ENCODE measurements around the gene EEF2K. TPM values are rescaled to one million over a fixed set of nuclear protein-coding genes. Genes with fewer than 3 reads are reported as not detected.
A peak's percentile ranks its signal among the peaks of the same experiment; 100 is the strongest.

EEF2K gene
- total RNA-seq, result 25.9 and 26.1 TPM in 2 replicates
- 16.1 and 18.6 TPM in 2 replicates for polyA plus RNA-seq

DNA sequence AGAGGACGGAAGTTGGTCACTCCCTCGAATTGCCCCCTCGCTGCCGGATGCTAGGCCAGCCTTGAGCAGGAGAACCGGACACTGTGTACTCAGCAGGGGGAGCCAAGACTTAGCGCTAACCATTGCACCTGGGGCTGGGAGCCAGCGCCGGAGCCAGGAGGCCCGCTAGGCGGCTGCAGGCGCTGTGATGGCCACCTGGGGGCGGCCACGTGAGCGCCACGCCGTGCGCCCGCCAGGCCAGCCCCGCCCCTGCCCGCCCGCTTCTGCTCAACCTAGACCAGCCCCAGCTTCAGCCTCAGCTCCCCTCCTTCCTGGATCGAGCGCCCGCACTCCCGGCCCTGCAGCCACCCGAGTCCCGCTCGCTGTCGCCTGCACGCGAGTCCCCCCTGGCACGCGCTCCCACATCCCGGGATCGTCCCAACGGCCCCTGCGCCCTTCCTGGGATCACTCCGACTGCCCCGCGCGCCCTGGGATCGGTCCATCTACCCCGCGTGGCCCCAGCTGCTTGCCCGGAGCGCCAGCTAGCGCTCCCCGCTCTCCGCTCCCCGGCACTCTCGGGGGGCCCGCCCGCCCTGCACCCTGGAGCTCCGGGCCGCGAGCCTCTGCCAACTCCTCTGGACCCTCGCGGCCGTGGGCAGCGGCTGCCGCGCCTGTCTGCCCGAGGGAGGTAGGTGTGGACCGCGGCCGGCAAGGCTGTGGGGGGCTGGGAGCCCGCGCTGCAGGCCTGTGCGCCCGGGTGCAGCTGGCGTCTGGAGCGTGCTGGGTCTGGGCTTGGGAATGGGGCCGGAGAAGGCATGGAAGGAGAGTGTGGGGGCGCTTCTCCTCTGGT, at the start of gene EEF2K:
EEF2K (plus strand) TSS at position 266 of the 829 bp plus-strand sequence. CDS start 19,452 bp downstream, outside the sequence.
- TF ChIP-seq, protein P1, sequence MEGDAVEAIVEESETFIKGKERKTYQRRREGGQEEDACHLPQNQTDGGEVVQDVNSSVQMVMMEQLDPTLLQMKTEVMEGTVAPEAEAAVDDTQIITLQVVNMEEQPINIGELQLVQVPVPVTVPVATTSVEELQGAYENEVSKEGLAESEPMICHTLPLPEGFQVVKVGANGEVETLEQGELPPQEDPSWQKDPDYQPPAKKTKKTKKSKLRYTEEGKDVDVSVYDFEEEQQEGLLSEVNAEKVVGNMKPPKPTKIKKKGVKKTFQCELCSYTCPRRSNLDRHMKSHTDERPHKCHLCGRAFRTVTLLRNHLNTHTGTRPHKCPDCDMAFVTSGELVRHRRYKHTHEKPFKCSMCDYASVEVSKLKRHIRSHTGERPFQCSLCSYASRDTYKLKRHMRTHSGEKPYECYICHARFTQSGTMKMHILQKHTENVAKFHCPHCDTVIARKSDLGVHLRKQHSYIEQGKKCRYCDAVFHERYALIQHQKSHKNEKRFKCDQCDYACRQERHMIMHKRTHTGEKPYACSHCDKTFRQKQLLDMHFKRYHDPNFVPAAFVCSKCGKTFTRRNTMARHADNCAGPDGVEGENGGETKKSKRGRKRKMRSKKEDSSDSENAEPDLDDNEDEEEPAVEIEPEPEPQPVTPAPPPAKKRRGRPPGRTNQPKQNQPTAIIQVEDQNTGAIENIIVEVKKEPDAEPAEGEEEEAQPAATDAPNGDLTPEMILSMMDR (IDR thresholded peaks at IDR 0.05; ENCODE audit: low read depth, low read length), result peak; percentile 64
- Histone ChIP-seq H3K27ac (peak within 1 kb of the TSS; percentile 71), H3K4me3 (peak within 1 kb of the TSS; percentile 85), H3K4me1 (ENCODE audit: low read depth) (no peaks in the 10 kb centered on the region), H3K36me3 (no peaks in the 10 kb centered on the region), H3K27me3 (no peaks in the 10 kb centered on the region), H3K9me3 (ENCODE audit: low read depth) (no peaks in the 10 kb centered on the region)
- peak; percentile 96 to 98 for DNase-seq (ENCODE audit: low read depth in 1 of 2, low spot score in 1 of 2)

DNA sequence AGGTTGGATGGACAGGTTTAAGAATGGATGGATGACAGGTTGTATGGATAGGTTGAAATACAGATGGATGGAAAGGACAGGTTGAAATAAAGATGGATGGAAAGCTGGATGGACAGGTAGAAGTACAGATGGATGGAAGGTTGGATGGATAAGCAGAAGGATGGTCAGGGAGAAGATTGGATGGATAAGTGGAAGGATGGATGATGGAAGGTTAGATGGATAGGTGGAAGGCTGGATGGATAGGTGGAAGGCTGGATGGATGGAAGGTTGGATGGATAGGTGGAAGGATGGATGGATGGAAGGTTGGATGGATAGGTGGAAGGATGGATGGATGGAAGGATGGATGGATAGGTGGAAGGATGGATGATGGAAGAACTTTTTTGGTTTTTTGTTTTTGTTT, 44.7 kb upstream of the EEF2K start:
- TF ChIP-seq, protein P1 (IDR thresholded peaks at IDR 0.05; ENCODE audit: low read depth, low read length), result no peak
- no peak overlapping the region for H3K4me3 ChIP-seq

DNA sequence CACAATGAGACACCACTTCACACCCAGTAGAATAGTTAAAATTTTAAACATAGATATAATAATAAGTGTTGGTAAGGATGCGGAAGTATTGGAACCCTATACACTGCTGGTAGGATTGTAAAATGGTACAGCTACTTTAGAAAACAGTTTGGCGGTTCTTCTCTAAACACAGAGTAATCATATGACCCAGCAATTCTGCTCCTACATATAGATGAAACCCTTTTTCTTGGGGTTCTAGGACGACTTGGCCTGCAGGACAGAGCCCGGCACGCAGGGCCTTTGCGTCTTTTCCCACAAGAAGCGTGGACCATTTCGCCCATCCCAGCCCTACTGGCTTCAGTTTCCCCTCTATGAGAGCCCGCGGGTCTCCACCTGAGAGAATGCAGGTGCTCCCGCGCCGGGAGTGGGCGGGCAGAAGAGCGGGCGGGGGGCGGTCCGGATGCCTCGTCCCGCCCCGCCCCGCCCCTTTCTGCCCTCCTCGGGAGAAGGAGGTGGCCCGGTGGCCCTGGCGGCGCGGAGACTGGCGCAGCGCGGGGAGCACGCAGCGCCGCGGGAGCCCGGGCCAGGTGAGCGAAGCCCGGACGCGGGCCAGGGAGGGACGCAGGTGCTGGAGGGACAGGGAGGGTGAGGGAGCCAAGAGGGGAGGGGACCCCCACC, 44.0 kb upstream of the EEF2K start, which contains the start of gene SDR42E2:
SDR42E2 (plus strand) TSS at position 508 of the 657 bp plus-strand sequence. CDS start 3,077 bp downstream, outside the sequence.
- Histone ChIP-seq H3K27me3 (peaks cover 54% of the 10 kb centered on the region), H3K27ac (no peak within 1 kb of the TSS), H3K4me3 (peak within 1 kb of the TSS; percentile 3), H3K36me3 (no peaks in the 10 kb centered on the region), H3K9me3 (ENCODE audit: low read depth) (no peaks in the 10 kb centered on the region), H3K4me1 (ENCODE audit: low read depth) (no peaks in the 10 kb centered on the region)
- TF ChIP-seq, protein P1 (IDR thresholded peaks at IDR 0.05; ENCODE audit: low read depth, low read length), result no peak
- DNase-seq (ENCODE audit: low read depth in 1 of 2, low spot score in 1 of 2), result peak in 1 of 2 donors; percentile 35

More for the DNA sequence above, 44.7 kb upstream of the EEF2K start:
- Histone ChIP-seq H3K27ac (no peak overlapping the region), H3K9me3 (ENCODE audit: low read depth) (no peaks in the 10 kb centered on the region), H3K4me1 (ENCODE audit: low read depth) (no peaks in the 10 kb centered on the region), H3K27me3 (peaks cover 54% of the 10 kb centered on the region), H3K36me3 (no peaks in the 10 kb centered on the region)
- DNase-seq (ENCODE audit: low read depth in 1 of 2, low spot score in 1 of 2), result no peak

DNA sequence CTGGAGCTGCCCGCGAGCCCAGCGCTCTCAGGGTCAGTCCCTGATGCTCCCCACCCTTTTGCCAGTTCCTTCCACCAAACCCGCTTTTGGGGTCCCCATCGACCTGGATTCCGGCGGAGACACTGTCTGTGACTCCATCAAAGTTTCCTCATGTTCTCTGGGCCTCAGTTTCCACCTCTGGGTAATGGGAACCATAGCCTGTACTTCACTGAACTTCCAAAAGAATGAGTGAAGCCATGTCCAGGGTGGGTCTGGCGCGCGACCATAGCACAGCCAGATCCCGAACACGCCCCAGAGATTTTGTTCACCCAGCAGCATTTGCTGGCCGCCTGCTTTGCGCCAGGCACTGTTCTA, 43.4 kb upstream of the EEF2K start:
- peak overlapping the region; percentile 3 for H3K4me3 ChIP-seq
- TF ChIP-seq, protein P1 (IDR thresholded peaks at IDR 0.05; ENCODE audit: low read depth, low read length), result no peak
- no peak for DNase-seq (ENCODE audit: low read depth in 1 of 2, low spot score in 1 of 2)

DNA sequence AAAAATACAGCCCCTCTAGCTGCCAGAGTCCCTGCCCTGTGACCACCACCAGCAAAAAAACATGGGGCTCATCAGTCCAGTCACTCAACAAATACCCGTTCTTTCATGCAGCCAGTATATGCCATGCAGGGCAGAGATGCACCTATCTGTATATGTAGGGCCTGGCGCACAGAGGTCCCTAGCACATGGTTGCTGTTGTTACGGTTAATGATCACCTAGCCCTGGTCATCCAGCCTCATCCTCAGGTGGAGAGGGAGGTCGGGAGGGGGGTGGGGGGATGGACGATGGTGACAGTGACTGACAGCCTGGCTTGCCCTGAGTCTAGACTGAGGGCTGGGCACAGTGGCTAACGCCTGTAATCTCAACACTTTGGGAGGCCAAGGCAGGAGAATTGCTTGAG, 42.3 kb upstream of the EEF2K start:
- Histone ChIP-seq H3K27me3 (peaks cover 48% of the 10 kb centered on the region), H3K4me3 (no peak overlapping the region), H3K4me1 (ENCODE audit: low read depth) (no peaks in the 10 kb centered on the region), H3K9me3 (ENCODE audit: low read depth) (no peaks in the 10 kb centered on the region), H3K27ac (no peak overlapping the region), H3K36me3 (no peaks in the 10 kb centered on the region)
- no peak for DNase-seq (ENCODE audit: low read depth in 1 of 2, low spot score in 1 of 2)
- TF ChIP-seq, protein P1 (IDR thresholded peaks at IDR 0.05; ENCODE audit: low read depth, low read length), result no peak

More for the DNA sequence above, 43.4 kb upstream of the EEF2K start:
- Histone ChIP-seq H3K4me1 (ENCODE audit: low read depth) (no peaks in the 10 kb centered on the region), H3K27ac (no peak overlapping the region), H3K27me3 (peaks cover 54% of the 10 kb centered on the region), H3K36me3 (no peaks in the 10 kb centered on the region), H3K9me3 (ENCODE audit: low read depth) (no peaks in the 10 kb centered on the region)

Measured in cardiac muscle cell (in vitro differentiated cells and primary cell).